ENCODE data around the gene GPT2.

The GPT2 gene, protein sequence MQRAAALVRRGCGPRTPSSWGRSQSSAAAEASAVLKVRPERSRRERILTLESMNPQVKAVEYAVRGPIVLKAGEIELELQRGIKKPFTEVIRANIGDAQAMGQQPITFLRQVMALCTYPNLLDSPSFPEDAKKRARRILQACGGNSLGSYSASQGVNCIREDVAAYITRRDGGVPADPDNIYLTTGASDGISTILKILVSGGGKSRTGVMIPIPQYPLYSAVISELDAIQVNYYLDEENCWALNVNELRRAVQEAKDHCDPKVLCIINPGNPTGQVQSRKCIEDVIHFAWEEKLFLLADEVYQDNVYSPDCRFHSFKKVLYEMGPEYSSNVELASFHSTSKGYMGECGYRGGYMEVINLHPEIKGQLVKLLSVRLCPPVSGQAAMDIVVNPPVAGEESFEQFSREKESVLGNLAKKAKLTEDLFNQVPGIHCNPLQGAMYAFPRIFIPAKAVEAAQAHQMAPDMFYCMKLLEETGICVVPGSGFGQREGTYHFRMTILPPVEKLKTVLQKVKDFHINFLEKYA

GRCh38 chr16:46883690-46884512 is at the start of gene GPT2:
GPT2 (plus strand) TSS chr16:46884362; CDS start chr16:46884716, 354 bp downstream.
- no peak for FAIRE-seq

DNA sequence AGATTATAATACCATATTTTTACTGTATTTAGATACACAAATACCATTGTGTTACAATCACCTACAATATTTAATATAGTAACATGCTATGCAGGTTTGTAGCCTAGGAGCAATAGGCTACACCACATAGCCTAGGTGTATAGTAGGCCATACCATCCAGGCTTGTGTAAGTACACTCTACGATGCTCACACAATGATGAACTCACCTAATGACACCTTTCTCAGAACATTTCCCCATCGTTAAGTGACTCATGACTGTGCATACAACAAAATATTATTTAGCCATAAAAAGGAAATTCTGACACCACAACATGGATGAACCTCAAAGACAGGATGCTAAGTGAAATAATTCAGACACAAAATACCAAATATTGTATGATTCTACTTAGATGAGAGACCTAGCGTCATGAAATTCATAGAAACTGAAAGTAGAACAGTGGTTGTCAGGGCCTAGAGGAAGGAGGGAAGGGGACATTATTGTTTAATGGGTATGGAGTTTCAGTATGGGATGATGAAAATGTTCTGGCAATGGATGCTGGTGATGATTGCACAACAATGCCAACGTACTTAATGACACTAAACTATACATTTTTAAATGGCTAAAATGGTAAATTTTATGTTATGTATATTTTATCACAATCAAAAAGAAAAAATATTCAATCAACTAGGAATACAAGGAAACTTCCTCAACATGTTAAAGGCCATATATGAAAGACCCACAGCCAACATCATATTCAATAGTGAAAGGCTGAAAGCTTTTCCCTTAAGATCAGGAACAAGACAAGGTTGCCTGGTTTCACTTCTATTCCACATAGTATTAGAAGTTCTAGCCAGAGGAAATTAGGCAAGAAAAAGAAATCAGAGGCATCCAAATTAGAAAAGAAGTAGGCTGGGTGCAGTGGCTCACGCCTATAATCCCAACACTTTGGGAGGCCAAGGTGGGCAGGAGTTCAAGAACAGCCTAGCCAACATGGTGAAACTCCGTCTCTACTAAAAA is 47.3 kb upstream of the GPT2 start:
- no peak for FAIRE-seq

- no peak for FAIRE-seq
Observed at GRCh38 chr16:46839986-46840443, 44.1 kb upstream of the GPT2 start.

DNA sequence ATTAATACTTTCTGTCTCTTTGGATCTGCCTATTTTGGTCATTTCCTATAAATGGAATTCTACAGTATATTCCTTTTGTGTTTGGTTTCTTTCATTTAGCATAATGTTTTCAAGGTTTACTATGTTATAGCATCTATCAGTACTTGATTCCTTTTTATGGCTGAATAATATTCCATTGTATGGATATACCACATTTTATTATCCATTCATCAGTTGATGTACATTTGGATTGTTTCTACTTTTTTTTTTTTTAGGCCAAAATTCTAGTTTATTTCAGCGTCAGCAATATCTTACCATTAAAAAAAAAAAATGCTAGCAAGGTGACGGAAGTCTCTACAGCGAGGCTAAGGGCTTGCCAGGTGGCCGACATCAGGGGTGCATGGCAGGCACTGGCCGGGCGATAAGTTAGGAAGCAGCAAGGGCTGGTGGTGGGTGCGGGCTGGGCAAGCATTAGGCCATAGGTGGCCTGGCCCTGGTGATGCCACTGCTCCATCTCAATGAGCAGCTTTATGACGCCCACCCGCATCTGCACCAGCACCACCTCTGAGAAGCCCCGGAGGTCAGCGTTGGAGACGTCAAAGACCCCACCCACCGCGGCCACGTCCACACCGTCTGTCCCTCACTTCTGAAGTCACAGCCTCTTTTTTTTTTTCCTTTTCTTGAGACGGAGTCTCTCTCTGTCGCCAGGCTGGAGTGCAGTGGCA is 41.8 kb upstream of the GPT2 start:
- no peak for FAIRE-seq

GRCh38 chr16:46843898-46844642 is 40.1 kb upstream of the GPT2 start:
- no peak for FAIRE-seq

GRCh38 chr16:46844771-46845170 is 39.4 kb upstream of the GPT2 start:
- no peak for FAIRE-seq

DNA sequence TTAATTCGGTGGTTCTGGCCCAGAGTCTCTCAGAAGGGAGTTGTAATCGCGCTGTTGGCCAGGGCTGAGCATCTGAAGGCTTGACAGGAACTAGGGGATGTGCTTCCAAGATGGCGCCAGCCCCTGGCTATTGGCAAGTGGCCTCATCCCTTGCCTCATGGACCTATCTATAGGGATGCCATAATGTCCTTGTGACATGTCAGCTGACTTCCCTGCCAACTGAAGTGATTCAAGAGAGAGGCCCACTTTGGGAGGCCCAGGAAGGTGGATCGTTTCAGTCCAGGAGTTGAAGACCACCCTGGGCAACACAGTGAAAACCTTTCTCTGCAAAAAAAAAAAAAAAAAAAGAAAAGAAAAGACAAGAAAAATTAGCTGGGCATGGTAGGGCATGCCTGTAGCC is 38.2 kb upstream of the GPT2 start:
- FAIRE-seq = no peak

DNA sequence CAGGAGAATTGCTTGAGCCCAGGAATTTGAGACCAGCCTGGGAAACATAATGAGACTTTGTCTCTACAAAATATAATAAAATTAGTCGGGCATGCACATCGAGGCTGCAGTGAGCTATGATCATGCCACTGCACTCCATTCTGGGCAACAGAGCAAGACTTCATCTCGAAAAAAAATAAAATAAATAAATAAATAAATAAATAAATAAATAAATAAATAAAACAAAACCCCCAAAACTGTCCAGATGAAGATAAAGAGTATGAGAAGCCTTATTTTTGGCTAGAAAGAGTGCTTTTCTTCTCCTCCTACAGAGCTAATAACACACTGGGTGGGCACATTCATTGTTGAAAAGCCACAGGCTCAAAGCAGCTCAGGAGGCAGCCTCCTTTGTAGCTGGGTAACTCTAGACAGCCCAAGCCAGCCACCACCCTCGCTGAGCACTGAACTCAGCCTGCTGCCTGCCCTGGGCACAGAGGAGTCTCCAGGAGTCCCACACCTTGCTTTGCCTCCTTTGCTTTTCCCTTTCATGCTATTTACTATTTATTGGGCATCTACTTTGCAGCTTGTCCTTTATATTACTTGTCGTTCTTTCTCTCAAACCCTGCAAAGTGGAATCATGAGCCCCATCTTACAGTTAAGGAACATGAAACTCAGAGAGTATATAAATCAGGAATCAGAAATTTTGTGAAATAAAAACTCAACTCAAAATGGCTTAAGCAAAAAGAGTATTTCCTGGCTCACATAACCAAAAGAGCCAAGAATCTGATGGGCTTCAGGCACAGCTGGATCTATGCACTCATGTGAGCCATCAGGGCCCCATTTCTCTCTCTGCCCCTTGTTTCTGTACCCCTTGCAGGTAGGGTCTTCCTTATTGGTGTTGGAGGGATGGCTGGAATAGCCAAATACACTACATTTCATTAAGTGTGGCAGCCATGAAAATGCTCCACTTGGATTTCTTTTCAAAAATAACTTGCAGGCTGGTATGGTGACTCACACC is 35.1 kb upstream of the GPT2 start:
- no peak for FAIRE-seq

DNA sequence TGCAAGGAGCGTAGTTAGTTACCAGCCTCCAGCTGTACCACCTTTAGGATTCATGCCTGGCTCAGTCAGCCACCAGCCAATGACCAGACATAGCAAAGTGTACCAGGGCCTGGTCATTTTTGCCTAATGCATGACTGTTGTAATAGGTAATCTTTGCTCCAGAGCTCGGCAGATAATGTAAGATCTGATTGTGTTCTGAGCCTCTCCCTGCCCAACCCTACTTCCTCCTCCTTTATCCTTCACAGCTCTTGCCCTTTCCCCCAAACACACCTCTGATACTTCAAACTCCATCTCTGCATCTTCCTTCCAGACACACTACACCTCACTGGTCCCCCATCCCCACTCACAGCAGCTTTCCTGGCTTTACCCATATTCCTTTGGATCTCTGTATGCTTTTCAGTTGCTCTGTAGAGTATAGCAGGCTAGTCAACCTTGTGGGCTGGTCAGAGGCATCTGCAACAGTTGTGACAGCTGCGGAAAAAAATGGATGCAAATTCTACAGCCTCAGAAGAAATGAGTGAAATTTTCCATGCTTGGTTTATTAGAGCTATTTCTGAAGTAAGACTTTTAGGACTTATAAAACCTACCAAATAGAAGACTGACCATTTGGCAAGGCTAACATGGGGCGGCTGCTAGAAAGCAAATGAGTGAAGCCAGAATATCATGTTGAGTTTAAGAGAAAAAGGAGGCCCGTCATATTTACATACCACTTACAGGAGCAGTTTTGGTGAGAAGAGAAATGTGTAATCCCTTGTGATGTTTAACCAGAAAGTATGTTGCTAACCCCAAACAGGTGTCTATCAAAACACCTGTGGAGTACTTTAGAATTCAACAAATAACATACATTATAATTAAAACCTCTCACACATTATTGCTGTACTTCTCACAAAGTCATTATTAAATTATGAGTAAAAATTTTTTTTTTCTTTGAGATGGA is 33.3 kb upstream of the GPT2 start:
- no peak for FAIRE-seq

GRCh38 chr16:46852130-46852529 is 32.0 kb upstream of the GPT2 start:
- no peak for FAIRE-seq

DNA sequence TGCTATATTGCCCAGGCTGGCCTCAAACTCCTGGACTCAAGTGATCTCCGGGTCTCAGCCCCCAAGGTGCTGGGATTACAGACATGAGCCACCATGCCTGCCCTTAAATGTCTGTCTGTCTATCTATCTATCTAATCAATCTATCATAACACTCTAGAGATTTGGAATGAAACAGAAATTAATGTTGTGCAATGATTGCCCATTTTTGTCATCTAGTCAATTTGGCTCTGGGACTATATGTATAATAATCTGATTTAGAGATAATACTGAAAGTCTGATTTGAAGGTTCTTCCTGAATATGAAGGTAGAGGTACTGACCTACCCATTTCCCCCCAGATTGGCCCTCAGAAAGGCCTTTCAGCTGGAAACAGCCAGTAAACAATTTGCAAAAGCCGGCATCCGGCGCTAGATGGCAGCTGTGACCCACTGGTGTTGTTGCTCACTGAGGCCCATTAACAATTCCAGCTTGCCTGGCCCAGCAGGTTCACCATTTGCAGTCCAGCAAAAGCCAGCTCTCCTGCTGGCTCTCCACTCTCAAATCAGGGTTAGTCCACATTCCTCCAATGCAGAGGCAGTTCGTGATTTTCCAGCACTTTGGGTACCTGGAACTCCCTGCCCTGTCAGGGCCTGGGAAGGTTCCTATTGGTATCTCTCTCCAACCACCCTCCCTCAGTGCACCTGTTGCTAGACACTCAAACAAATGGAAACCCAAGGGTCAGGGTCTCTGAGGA is 30.3 kb upstream of the GPT2 start:
- peak; percentile 18 for FAIRE-seq

DNA sequence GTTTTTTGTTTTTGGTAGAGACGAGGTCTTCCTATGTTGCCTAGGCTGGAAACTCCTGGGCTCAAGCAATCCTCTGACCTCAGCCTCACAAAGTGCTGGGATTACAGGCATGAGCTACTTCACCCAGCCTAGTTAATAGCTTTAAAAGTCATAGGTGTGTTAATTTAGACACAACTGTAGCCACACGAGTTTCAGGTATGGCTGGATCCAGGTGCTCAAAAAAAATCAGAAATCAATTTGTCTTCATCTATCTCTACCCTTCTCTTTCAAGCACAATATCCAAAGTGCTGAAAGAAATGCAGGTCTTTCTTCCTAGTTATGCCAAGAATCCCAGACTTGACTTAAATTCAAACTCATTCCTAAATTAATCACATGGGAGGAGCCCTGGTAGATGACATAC is 29.3 kb upstream of the GPT2 start:
- FAIRE-seq = no peak

DNA sequence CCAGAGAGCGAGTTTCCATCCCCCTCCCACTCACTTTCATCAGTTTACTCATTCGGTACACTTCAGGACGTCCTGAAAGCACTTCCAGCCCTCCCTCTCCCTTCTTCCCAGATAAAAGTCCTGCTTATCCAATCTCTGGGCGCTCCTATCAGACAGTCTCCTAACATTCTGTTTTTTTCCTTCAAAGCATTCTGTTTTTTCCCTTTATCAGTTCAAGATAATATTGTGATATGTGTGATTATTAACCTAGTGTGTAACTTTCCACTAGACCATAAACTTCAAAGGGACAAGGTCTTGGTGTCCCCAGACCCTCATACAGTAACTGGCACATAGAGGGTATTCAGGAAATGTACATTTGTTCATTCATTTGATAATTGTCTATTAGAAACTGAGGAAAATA is 28.8 kb upstream of the GPT2 start:
- FAIRE-seq = no peak

- no peak for FAIRE-seq
Observed at GRCh38 chr16:46857368-46857945, 26.7 kb upstream of the GPT2 start.

GRCh38 chr16:46858151-46858550 is 26.0 kb upstream of the GPT2 start:
- no peak for FAIRE-seq

GRCh38 chr16:46859719-46860152 is 24.4 kb upstream of the GPT2 start:
- no peak for FAIRE-seq

All from endometrium (tissue), 2 donors.